Sigmoid colon (tissue), 4 donors: Measurements from ENCODE around the gene PDHB.

ENCODE experiments used
- EP300 ChIP-seq, 4 donors: sonication (generic); formaldehyde crosslinking; IDR thresholded peaks; one replicate each; pipeline ENCODE4 v1.6.1; 2017; ENCODE audit warnings: antibody characterized with exemption in 4 of 4
- TF ChIP-seq, protein P1 (sequence below), 4 experiments: fragments of 450-650 bp in 3 of 4; fragments of 200-600 bp in 1 of 4; IDR thresholded peaks; one replicate each; pipeline ENCODE4 v1.5.1; 2016 to 2019; ENCODE audit warnings: antibody characterized with exemption in 4 of 4, mild to moderate bottlenecking in 3 of 4, moderate library complexity in 2 of 4

DNA sequence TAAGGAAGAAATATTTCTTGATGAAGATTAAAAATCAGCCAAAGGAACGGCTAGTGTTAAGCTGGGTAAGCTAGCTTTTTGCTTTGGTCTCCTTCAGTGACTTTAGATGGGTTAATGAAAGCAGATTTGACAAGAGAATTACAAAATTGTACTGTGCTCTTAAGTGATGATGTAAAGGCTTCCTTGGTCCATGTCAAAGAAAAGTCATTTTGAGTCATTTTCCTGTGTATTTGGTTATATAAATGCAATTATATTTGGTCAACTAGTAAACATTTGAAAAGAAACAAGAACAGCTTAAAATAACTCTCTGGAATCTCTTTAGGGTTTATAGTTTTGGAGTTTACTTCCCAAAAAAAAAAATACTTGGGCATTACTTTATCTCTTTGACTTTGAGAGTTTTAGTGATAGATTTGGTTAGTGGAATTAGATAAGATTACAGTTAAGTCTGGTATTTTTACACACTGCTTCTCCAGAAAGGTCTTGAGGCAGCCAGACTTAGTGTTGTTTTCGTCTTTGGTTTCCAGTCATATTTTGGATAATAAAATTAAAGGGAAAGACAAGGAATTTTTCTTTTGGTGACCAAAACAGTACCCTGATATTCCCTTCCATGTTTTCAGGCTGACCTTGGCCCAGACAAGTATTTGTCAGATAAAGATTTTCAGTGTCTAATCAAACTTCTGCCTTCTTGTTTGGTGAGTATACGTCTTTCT is 42.3 kb downstream of the PDHB start:
- TF ChIP-seq EP300 (IDR thresholded peaks at IDR 0.05), result no peak
- TF ChIP-seq, protein P1, sequence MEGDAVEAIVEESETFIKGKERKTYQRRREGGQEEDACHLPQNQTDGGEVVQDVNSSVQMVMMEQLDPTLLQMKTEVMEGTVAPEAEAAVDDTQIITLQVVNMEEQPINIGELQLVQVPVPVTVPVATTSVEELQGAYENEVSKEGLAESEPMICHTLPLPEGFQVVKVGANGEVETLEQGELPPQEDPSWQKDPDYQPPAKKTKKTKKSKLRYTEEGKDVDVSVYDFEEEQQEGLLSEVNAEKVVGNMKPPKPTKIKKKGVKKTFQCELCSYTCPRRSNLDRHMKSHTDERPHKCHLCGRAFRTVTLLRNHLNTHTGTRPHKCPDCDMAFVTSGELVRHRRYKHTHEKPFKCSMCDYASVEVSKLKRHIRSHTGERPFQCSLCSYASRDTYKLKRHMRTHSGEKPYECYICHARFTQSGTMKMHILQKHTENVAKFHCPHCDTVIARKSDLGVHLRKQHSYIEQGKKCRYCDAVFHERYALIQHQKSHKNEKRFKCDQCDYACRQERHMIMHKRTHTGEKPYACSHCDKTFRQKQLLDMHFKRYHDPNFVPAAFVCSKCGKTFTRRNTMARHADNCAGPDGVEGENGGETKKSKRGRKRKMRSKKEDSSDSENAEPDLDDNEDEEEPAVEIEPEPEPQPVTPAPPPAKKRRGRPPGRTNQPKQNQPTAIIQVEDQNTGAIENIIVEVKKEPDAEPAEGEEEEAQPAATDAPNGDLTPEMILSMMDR (IDR thresholded peaks at IDR 0.05), result no peak
